Subcutaneous adipose tissue (tissue), 4 donors: ENCODE results near the gene PURA. TPM values are rescaled to one million over a fixed set of nuclear protein-coding genes. Genes with fewer than 3 reads are reported as not detected.

Source experiments
- CTCF ChIP-seq: fragments of 450-650 bp; IDR thresholded peaks from one replicate; pipeline ENCODE4 v1.5.1; 2016; ENCODE audit warnings: low read depth, mild to moderate bottlenecking, control low read depth, antibody characterized with exemption, moderate library complexity
- total RNA-seq, 4 donors: library from RNA; depleted of rRNA; stranded (reverse); fragments of >200 nt; gene quantifications; one replicate each; pipeline ENCODE4 v1.1.0, GENCODE V29; 2016

PURA gene
- total RNA-seq, 4 donors from 2014 or later, result 25.6 to 41.7 (median 31.5) TPM

GRCh38 chr5:140145818-140146522 lies 32.1 kb downstream of the PURA start:
- TF ChIP-seq CTCF, result no peak

- no peak for TF ChIP-seq CTCF
Observed at GRCh38 chr5:140146523-140146842, 32.6 kb downstream of the PURA start.

GRCh38 chr5:140147460-140147859 lies 33.6 kb downstream of the PURA start:
- TF ChIP-seq CTCF, result no peak

GRCh38 chr5:140148508-140148907 lies 34.6 kb downstream of the PURA start:
- TF ChIP-seq CTCF, result no peak

GRCh38 chr5:140150201-140150600 lies 36.3 kb downstream of the PURA start:
- no peak for TF ChIP-seq CTCF

GRCh38 chr5:140151144-140152021 lies 37.5 kb downstream of the PURA start:
- TF ChIP-seq CTCF, result no peak
